Measurements from ENCODE around the gene TNNT2.

TNNT2 gene

GRCh38 chr1:201370500-201370899 is 7.0 kb downstream of the TNNT2 start:
- no peak for TF ChIP-seq CTCF (conservative IDR thresholded peaks at IDR 0.05; ENCODE audit: low read depth)
- H3K27ac ChIP-seq = no peak overlapping the region
- ChIA-PET CTCF (interaction anchor here (1.3 to 1.8 kb wide), 2 partner anchors 8 to 219 kb away, joined by 3 to 5 read pairs; no protein-coding TSS in a partner anchor), POLR2A (ENCODE audit: low non-redundant PET) (no interaction called here)
- DNase-seq (ENCODE audit: low spot score) = no peak

- H3K27ac ChIP-seq = no peak overlapping the region
- POLR2A ChIA-PET (ENCODE audit: low non-redundant PET) = no interaction called here
- no peak for DNase-seq (ENCODE audit: low spot score)
- CTCF ChIA-PET = interaction anchor here (0.6 to 1.0 kb wide), 2 partner anchors 9 to 30 kb away, joined by 4 read pairs; partner anchors contain the start of gene LAD1
- no peak for TF ChIP-seq CTCF (conservative IDR thresholded peaks at IDR 0.05; ENCODE audit: low read depth)
These were observed 8.3 kb downstream of the TNNT2 start for GRCh38 chr1:201369209-201369608.

- DNase-seq (ENCODE audit: low spot score) = no peak
- no peak overlapping the region for H3K27ac ChIP-seq
- POLR2A ChIA-PET (ENCODE audit: low non-redundant PET) = no interaction called here
- CTCF ChIA-PET = interaction anchor here (0.5 to 1.0 kb wide), 4 partner anchors 20 to 511 kb away, joined by 3 to 5 read pairs (median 4); no protein-coding TSS in a partner anchor
- TF ChIP-seq CTCF (conservative IDR thresholded peaks at IDR 0.05; ENCODE audit: low read depth) = no peak
These were observed 10.8 kb downstream of the TNNT2 start for GRCh38 chr1:201366696-201367095.

GRCh38 chr1:201365251-201365650 is 12.2 kb downstream of the TNNT2 start:
- no peak for DNase-seq (ENCODE audit: low spot score)

GRCh38 chr1:201364808-201365105 is 12.7 kb downstream of the TNNT2 start:
- TF ChIP-seq CTCF (conservative IDR thresholded peaks at IDR 0.05; ENCODE audit: low read depth) = no peak
- ChIA-PET CTCF (interaction anchor here (0.6 to 1.7 kb wide), 3 partner anchors 16 to 110 kb away, joined by 3 to 5 read pairs (median 5); no protein-coding TSS in a partner anchor), POLR2A (ENCODE audit: low non-redundant PET) (no interaction called here)
- no peak for DNase-seq (ENCODE audit: low spot score)
- no peak overlapping the region for H3K27ac ChIP-seq

More at GRCh38 chr1:201365251-201365650, 12.2 kb downstream of the TNNT2 start:
- TF ChIP-seq CTCF (conservative IDR thresholded peaks at IDR 0.05; ENCODE audit: low read depth) = no peak
- CTCF ChIA-PET = interaction anchor here (0.5 to 1.7 kb wide), 3 partner anchors 17 to 142 kb away, joined by 3 to 5 read pairs (median 5); partner anchors contain the start of gene CSRP1
- POLR2A ChIA-PET (ENCODE audit: low non-redundant PET) = no interaction called here
- H3K27ac ChIP-seq = no peak overlapping the region

GRCh38 chr1:201363467-201363866 is 14.0 kb downstream of the TNNT2 start:
- ChIA-PET POLR2A (ENCODE audit: low non-redundant PET) (no interaction called here), CTCF (interaction anchor here (0.6 to 7.3 kb wide), 7 partner anchors 8 to 216 kb away, joined by 3 to 132 read pairs (median 5); no protein-coding TSS in a partner anchor)
- no peak for DNase-seq (ENCODE audit: low spot score)
- no peak for TF ChIP-seq CTCF (conservative IDR thresholded peaks at IDR 0.05; ENCODE audit: low read depth)
- H3K27ac ChIP-seq = no peak overlapping the region

Data from RWPE1 (cell line).